Hindlimb muscle (tissue), 1 donor: ENCODE results near the gene PXDN. TPM values are rescaled to one million over a fixed set of nuclear protein-coding genes. Genes with fewer than 3 reads are reported as not detected.
A peak's percentile ranks its signal among the peaks of the same experiment; 100 is the strongest.

ENCODE experiments used
- DNase-seq: peaks from one replicate; pipeline ENCODE4 v3.0.0-alpha.2; 2013
- polyA plus RNA-seq: library from polyadenylated mRNA; unstranded; fragments of 120-200 nt; gene quantifications from one replicate; pipeline ENCODE4 v1.2.1, GENCODE V29; 2013; ENCODE audit not compliant: insufficient read length

PXDN gene
- polyA plus RNA-seq, 1 donor: 140 TPM

DNA sequence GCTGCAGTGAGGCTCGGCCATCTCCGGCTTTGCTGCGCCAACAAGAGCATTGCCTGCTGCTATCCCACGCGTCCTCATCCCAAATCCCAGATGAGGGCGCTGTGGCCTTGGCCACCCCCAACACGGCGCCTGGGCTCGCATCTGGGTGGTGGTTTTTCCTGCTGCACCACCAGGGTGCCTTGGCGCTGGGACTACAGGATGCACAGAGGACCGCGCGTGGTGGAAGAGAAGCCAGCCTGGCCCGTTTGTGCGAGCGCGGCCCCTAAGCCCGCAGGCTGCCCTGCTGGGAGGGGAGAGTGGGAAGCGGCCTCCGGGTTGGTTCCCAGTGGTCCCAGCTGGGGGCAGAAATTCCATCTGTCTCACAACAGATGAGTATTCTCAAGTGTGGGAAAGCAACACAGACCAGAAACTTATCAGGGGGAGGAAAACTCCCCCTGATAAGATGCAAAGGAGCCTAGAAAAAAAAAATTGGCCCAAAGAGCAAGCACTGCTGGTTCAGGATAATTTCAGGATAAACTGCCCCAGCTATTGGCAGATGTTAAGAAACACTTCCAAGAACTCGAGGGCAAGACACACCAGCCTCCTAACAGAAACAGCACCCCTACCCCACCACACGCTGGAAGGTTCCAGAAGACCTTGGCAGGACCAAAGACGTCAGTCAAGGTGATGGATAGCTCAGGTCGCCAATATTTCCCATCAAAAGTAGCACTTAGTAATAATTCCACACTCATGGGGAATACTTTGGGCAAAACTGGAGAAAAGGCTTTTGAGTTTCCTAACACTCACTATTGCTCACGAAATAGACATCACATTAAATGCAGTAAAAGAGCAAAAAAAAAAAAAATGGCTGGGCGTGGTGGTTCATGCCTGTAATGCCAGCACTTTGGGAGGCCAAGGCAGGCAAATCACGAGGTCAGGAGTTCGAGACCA, 152.1 kb downstream of the PXDN start:
- peak; percentile 51 for DNase-seq

DNA sequence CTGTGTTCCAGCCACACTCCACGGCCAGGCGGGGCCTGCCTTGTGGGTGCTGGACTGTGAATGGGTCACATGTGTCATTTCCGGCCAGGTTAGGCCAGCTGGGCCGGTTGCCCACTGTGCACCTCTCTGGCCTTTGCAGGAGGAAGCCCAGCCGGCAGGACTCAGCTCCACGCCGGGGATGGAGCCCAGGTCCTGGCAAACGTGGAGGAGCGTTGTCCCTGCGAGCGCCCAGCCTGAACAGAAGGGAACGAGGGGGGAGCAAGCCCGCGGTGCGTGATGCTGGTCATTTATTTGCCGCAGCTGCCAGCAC, 152.9 kb downstream of the PXDN start:
- DNase-seq: no peak

GRCh38 chr2:1590596-1591460, 153.5 kb downstream of the PXDN start:
- no peak for DNase-seq

- no peak for DNase-seq
These were observed 155.2 kb downstream of the PXDN start for GRCh38 chr2:1588978-1589621.

- no peak for DNase-seq
These were observed 156.0 kb downstream of the PXDN start for GRCh38 chr2:1588051-1588977.

GRCh38 chr2:1586923-1587840, 157.1 kb downstream of the PXDN start:
- DNase-seq: no peak

DNA sequence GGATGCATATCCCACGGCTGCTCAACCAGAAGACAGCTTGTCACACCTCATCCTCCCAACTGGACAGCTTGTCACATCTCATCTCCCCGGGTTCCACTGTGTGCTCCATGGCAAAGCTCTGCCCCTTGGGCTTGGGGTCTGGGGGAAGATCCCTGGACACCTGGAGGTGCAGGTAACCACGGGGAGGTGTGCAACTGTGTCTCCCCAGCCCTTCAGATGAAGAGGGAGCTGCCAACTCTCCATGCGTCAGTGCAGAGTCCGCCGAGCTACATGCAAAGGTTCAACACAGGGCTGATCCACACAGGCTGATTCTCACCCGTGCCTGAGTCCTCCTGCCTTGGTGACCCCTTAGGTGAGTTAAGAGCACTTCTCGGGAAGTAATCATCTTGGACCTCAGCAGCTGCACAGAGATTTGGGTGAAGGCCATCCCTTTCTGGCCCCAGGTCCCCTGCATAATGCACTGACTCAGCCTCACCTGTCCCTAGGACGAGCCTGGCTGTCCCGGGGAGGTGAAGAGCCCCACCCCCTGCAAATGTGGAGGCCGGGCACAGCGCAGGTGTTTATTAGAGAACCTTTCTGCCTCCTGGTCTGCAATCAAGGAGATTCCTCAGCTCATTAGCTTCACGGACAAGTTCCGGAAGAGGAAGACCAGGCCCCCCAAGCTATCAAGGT, 157.9 kb downstream of the PXDN start:
- DNase-seq: no peak

DNA sequence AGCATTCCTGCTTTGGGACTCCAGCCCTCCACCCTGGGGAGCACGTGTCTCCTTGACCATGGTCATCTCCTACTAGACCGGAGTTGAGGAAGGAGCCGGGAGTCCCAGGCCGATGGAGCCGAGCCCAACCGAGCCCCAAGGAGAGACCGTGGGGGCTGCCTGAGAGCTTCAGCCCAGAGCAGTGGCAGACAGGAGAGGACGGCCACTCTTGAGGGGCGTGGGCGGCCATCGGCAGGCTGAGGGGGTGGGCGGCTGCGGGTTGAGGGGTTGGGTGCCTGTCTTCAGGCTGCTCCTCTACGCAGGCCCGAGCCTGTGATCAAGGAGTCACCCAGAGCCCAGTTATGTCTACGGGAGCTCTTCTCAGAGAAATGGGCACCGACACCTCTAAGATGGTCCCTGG, 158.7 kb downstream of the PXDN start:
- DNase-seq: no peak

GRCh38 chr2:1584691-1585485, 159.4 kb downstream of the PXDN start:
- DNase-seq: no peak

GRCh38 chr2:1584051-1584531, 160.2 kb downstream of the PXDN start:
- DNase-seq: no peak

GRCh38 chr2:1582891-1583341, 161.4 kb downstream of the PXDN start:
- DNase-seq: no peak

DNA sequence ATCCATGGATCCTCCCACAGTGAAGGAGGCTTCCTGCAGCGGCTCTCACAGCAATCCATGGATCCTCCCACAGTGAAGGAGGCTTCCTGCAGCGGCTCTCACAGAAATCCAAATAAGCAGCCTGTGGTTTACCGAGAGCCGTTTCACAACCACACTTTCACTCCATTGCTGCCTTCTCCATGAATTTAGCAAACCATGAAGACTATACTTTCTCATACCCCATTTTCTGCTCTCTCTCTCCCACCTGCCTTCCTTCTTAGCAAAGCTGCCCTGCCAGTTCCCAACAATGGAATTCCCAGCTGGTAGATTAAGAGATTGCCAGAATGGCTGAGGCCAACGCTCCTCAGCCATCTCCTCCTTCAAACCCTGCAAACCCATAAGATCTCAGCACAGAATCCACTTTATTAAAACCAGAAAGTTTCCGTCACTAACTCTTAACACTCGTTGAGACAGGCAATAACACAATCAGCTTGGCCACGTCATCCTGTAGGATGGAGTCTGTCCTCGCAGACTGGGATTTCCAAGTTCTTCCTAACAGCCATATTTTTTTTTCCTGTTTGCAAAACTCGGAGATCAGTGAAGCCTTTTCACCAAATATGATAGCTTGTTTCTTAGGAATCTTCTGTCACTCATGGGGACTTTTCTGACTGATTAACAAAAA, 162.2 kb downstream of the PXDN start:
- no peak for DNase-seq
